Esophagus muscularis mucosa (tissue), 4 donors: Measurements from ENCODE around the gene SDC4. TPM values are rescaled to one million over a fixed set of nuclear protein-coding genes. Genes with fewer than 3 reads are reported as not detected.

Experiments used
- DNase-seq: peaks from one replicate; pipeline ENCODE4 v3.0.0-alpha.2; 2017; ENCODE audit errors: extremely low spot score
- H3K27ac ChIP-seq, 4 donors: fragments of 200-600 bp; sonication (generic); replicated peaks in 1 of 4; 1 replicate in 3 of 4; 2 replicates in 1 of 4; pipeline ENCODE4 v1.5.1; 2016 to 2019; ENCODE audit warnings: mild to moderate bottlenecking in 1 of 4
- H3K27me3 ChIP-seq, 4 donors: fragments of 200-600 bp; sonication (generic); one replicate each; pipeline versions ENCODE4 v1.5.1 to v1.6.0; 2016 to 2019
- H3K36me3 ChIP-seq, 4 donors: fragments of 200-600 bp; sonication (generic); one replicate each; pipeline ENCODE4 v1.5.1; 2016 to 2019
- H3K4me1 ChIP-seq, 4 donors: fragments of 200-600 bp; sonication (generic); one replicate each; pipeline ENCODE4 v1.5.1; 2016 to 2019
- H3K4me3 ChIP-seq, 4 donors: fragments of 200-600 bp; sonication (generic); 1 replicate in 2 of 4; 2 replicates in 2 of 4; pipeline ENCODE4 v1.5.1; 2016 to 2019; ENCODE audit warnings: mild to moderate bottlenecking in 4 of 4, moderate library complexity in 1 of 4
- H3K9me3 ChIP-seq, 4 donors: fragments of 200-600 bp; sonication (generic); 1 replicate in 3 of 4; 2 replicates in 1 of 4; pipeline ENCODE4 v1.5.1; 2016 to 2019
- CTCF ChIP-seq, 3 experiments: fragments of 200-600 bp in 2 of 3; fragments of 450-650 bp in 1 of 3; sonication (generic) in 2 of 3; IDR thresholded peaks; one replicate each; pipeline ENCODE4 v1.5.1; 2017 to 2019; ENCODE audit warnings: antibody characterized with exemption in 3 of 3, mild to moderate bottlenecking in 2 of 3, moderate library complexity in 1 of 3
- EP300 ChIP-seq: sonication (generic); formaldehyde crosslinking; IDR thresholded peaks from one replicate; pipeline ENCODE4 v1.6.1; 2017; ENCODE audit warnings: antibody characterized with exemption
- POLR2A ChIP-seq: fragments of 450-650 bp; IDR thresholded peaks from one replicate; pipeline ENCODE4 v1.6.1; 2017; ENCODE audit warnings: antibody characterized with exemption, moderate library complexity, mild to moderate bottlenecking, low read depth
- POLR2AphosphoS5 ChIP-seq, 2 donors: sonication (generic); formaldehyde crosslinking; IDR thresholded peaks; one replicate each; pipeline ENCODE4 v1.6.1; 2017; ENCODE audit warnings: antibody characterized with exemption in 2 of 2
- WGBS: methylation state at CpG from one replicate; pipeline ENCODE4 v1.1.5; 2018; 5-methylcytosine and 5-hydroxymethylcytosine counted together
- intact Hi-C: fragments of 100-400 bp; cut with DNase I; formaldehyde crosslinking; loops from one replicate; pipeline ENCODE4 v1.15.1; 2023
- total RNA-seq, 4 donors: library from RNA; depleted of rRNA; stranded (reverse); fragments of >200 nt; gene quantifications; one replicate each; pipeline versions ENCODE4 v1.1.0 to v1.2.1, GENCODE V29; 2016

SDC4 gene
- total RNA-seq, 4 donors from 2014 or later, result 61.9 to 177 (median 72.2) TPM

GRCh38 chr20:45374966-45375365, 26.7 kb upstream of the SDC4 start:
- peak; percentile 50 for DNase-seq
- H3K27ac ChIP-seq, result no peak overlapping the region

DNA sequence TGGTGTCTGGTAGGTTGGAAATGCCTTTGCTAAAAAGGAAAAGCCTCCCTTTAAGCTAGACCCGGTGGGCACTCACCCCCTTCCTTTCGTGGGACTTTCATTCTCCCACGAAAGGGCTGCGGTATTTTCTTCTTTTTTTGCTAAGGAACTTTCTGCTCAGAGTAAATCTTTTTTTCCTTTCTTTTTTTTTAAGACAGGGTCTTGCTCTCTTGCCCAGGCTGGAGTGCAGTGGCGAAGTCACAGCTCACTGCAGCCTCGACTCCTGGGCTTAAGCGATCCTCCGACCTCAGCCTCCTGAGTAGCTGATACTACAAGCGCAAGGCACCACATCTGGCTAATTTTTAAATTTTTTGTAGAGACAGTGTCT, 25.9 kb upstream of the SDC4 start:
- H3K4me1 ChIP-seq, result peaks cover 17 to 24% (median 22%) of the 10 kb centered on the region in 4 donors
- no peaks in the 10 kb centered on the region for H3K27me3 ChIP-seq
- H3K27ac ChIP-seq, result peak overlapping the region; percentile 80 to 87 (median 82)
- no peak for TF ChIP-seq POLR2AphosphoS5 (IDR thresholded peaks at IDR 0.05)
- TF ChIP-seq EP300, result no peak
- TF ChIP-seq POLR2A, result no peak
- no peak for TF ChIP-seq CTCF (IDR thresholded peaks at IDR 0.05)
- peak overlapping the region; percentile 52 to 65 (median 62) for H3K4me3 ChIP-seq
- no peaks in the 10 kb centered on the region for H3K9me3 ChIP-seq
- DNase-seq, result peak; percentile 37
- WGBS, result 52% methylated on average over 9 of the region's 9 CpGs
- intact Hi-C loops, result loop anchor here (1.0 to 5.0 kb wide), 4 partner anchors 33 to 398 kb away; partner anchors contain the start of gene DBNDD2
- H3K36me3 ChIP-seq, result peaks cover 0 to 12% (median 7%) of the 10 kb centered on the region in 4 donors

More at GRCh38 chr20:45374966-45375365, 26.7 kb upstream of the SDC4 start:
- TF ChIP-seq POLR2A (no peak), POLR2AphosphoS5 (IDR thresholded peaks at IDR 0.05) (no peak), EP300 (no peak), CTCF (IDR thresholded peaks at IDR 0.05) (no peak)
- WGBS, result 93% methylated on average over 14 of the region's 14 CpGs
- intact Hi-C loops, result loop anchor here (1.0 to 5.0 kb wide), 4 partner anchors 32 to 397 kb away; partner anchors contain the start of gene DBNDD2
- Histone ChIP-seq H3K36me3 (peaks cover 0 to 12% (median 4%) of the 10 kb centered on the region in 4 donors), H3K9me3 (no peaks in the 10 kb centered on the region), H3K4me1 (peaks cover 17 to 24% (median 22%) of the 10 kb centered on the region in 4 donors), H3K27me3 (no peaks in the 10 kb centered on the region), H3K4me3 (no peak overlapping the region)

- WGBS, result 10% methylated on average over 26 of the region's 38 CpGs
- intact Hi-C loops, result loop anchor here (1.0 to 5.0 kb wide), 4 partner anchors 34 to 399 kb away; partner anchors contain the start of gene DBNDD2
- Histone ChIP-seq H3K9me3 (no peaks in the 10 kb centered on the region), H3K4me3 (peak overlapping the region; percentile 52 to 65 (median 62)), H3K27me3 (no peaks in the 10 kb centered on the region), H3K27ac (peak overlapping the region; percentile 80 to 87 (median 82)), H3K4me1 (peaks cover 17 to 25% (median 23%) of the 10 kb centered on the region in 4 donors), H3K36me3 (peaks cover 0 to 15% (median 9%) of the 10 kb centered on the region in 4 donors)
- peak; percentile 97 for DNase-seq
- TF ChIP-seq POLR2AphosphoS5 (IDR thresholded peaks at IDR 0.05) (peak; percentile 66 to 72), EP300 (no peak), CTCF (IDR thresholded peaks at IDR 0.05) (peak; percentile 91 to 94 (median 91)), POLR2A (no peak)
These were observed 25.3 kb upstream of the SDC4 start for GRCh38 chr20:45373353-45374100.

GRCh38 chr20:45372646-45373352, 24.6 kb upstream of the SDC4 start:
- Histone ChIP-seq H3K36me3 (peaks cover 3 to 23% (median 16%) of the 10 kb centered on the region in 4 donors), H3K27ac (peak overlapping the region; percentile 80 to 87 (median 82)), H3K4me3 (peak overlapping the region; percentile 52 to 65 (median 62)), H3K4me1 (peaks cover 17 to 27% (median 23%) of the 10 kb centered on the region in 4 donors), H3K27me3 (no peaks in the 10 kb centered on the region), H3K9me3 (no peaks in the 10 kb centered on the region)
- DNase-seq, result peak; percentile 89
- TF ChIP-seq CTCF (IDR thresholded peaks at IDR 0.05) (peak in 1 of 3 experiments; percentile 4), EP300 (no peak)
- intact Hi-C loops, result loop anchor here (5.0 kb wide), 2 partner anchors 35 to 400 kb away; partner anchors contain the start of gene DBNDD2
- 37% methylated on average over 20 of the region's 30 CpGs for WGBS
